PC-3 (cell line): ENCODE results near the gene BTBD19.

Source experiments
- EZH2 ChIP-seq: fragments of 300-600 bp; sonication (generic); IDR thresholded peaks from one replicate; pipeline ENCODE4 v1.6.1; 2017; ENCODE audit warnings: antibody characterized with exemption, mild to moderate bottlenecking, low read length; ENCODE audit not compliant: unreplicated experiment
- TF ChIP-seq, protein P1 (sequence below): fragments of 300-600 bp; sonication (generic); conservative IDR thresholded peaks from 2 replicates; pipeline ENCODE4 v1.5.1; 2017; ENCODE audit warnings: antibody characterized with exemption, low read depth, mild to moderate bottlenecking, low read length

DNA sequence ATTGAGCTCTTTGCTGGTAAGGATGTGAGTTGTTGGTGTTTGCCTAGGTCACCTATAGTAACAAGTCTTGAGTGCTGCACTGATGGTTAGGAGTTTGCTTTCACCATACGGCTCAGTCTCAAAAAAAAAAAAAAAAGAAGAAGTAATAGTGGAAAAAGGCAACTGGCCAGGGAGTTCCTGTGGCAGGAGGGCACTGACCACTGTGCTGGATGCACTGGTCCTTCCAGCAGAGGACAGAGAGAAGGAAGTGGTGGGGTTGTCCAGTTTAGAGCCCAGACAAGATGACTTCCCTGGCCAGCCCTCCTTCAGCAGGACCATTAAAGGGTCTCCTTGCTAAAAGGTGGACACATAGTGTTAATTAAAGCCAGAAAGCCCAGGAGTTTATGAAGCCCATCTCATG lies 46.6 kb downstream of the BTBD19 start:
- TF ChIP-seq, protein P1, sequence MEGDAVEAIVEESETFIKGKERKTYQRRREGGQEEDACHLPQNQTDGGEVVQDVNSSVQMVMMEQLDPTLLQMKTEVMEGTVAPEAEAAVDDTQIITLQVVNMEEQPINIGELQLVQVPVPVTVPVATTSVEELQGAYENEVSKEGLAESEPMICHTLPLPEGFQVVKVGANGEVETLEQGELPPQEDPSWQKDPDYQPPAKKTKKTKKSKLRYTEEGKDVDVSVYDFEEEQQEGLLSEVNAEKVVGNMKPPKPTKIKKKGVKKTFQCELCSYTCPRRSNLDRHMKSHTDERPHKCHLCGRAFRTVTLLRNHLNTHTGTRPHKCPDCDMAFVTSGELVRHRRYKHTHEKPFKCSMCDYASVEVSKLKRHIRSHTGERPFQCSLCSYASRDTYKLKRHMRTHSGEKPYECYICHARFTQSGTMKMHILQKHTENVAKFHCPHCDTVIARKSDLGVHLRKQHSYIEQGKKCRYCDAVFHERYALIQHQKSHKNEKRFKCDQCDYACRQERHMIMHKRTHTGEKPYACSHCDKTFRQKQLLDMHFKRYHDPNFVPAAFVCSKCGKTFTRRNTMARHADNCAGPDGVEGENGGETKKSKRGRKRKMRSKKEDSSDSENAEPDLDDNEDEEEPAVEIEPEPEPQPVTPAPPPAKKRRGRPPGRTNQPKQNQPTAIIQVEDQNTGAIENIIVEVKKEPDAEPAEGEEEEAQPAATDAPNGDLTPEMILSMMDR = no peak
- TF ChIP-seq EZH2 = no peak
